SK-N-SH (cell line): ENCODE measurements around the gene TAF11L13. TPM values are rescaled to one million over a fixed set of nuclear protein-coding genes. Genes with fewer than 3 reads are reported as not detected.

ENCODE experiments used
- CTCF ChIA-PET: fragments of 300-600, 350-600 bp; formaldehyde crosslinking; extraction: SDS; loops from one replicate; lab custom pipeline; 2021; lab: Yijun Ruan, JAX
- POLR2A ChIA-PET: fragments of 350-600 bp; sonication (Branson Sonifier 250); formaldehyde crosslinking; extraction: SDS; loops from one replicate; lab custom pipeline; 2020; ENCODE audit warnings: antibody characterized with exemption, inconsistent platforms; lab: Yijun Ruan, JAX
- DNase-seq: peaks from one replicate; pipeline ENCODE4 v3.0.0; 2012
- H2AFZ ChIP-seq: fragments of 200-600 bp; sonication (generic); 2 replicates; pipeline ENCODE4 v1.8.1; 2016; ENCODE audit warnings: antibody characterized with exemption, mild to moderate bottlenecking, low read depth
- H3F3A ChIP-seq: fragments of 200-600 bp; sonication (generic); replicated peaks from 2 replicates; pipeline ENCODE3; 2016; ENCODE audit warnings: antibody characterized with exemption, mild to moderate bottlenecking; ENCODE audit not compliant: insufficient read depth
- H3K27ac ChIP-seq, 2 experiments: fragments of 200-500 bp in 1 of 2; fragments of 200-600 bp in 1 of 2; sonication (Bioruptor generic) in 1 of 2; sonication (generic), shearing (Covaris generic) in 1 of 2; 2 replicates each; pipeline versions ENCODE4 v1.5.1 to v1.6.1; 2014 to 2016; ENCODE audit warnings: low read depth in 2 of 2, inconsistent platforms in 1 of 2, low read length in 1 of 2, mild to moderate bottlenecking in 1 of 2, mixed read lengths in 1 of 2
- H3K27me3 ChIP-seq: fragments of 200-600 bp; sonication (generic), shearing (Covaris generic); 2 replicates; pipeline ENCODE4 v1.6.1; 2016; ENCODE audit warnings: mixed run types; ENCODE audit not compliant: insufficient read depth
- H3K36me3 ChIP-seq, 2 experiments: fragments of 200-500 bp in 1 of 2; fragments of 200-600 bp in 1 of 2; sonication (Bioruptor generic) in 1 of 2; sonication (generic) in 1 of 2; replicated peaks in 1 of 2; 2 replicates each; pipeline versions ENCODE3 to v1.5.1; 2014 to 2016; ENCODE audit warnings: low read length in 1 of 2, mild to moderate bottlenecking in 1 of 2; ENCODE audit not compliant: insufficient read depth in 2 of 2, control insufficient read depth in 1 of 2
- H3K4me1 ChIP-seq, 2 experiments: fragments of 200-500 bp in 1 of 2; fragments of 200-600 bp in 1 of 2; sonication (Bioruptor generic) in 1 of 2; sonication (generic), shearing (Covaris generic) in 1 of 2; 2 replicates each; pipeline versions ENCODE4 v1.5.1 to v1.6.1; 2014 to 2016; ENCODE audit warnings: low read depth in 1 of 2, low read length in 1 of 2, mixed run types in 1 of 2; ENCODE audit not compliant: insufficient read depth in 2 of 2, control insufficient read depth in 1 of 2
- H3K4me2 ChIP-seq: fragments of 200-600 bp; sonication (generic), shearing (Covaris generic); 2 replicates; pipeline ENCODE4 v1.6.1; 2017; ENCODE audit warnings: mixed run types
- H3K4me3 ChIP-seq, 2 experiments: fragments of 200-500 bp in 1 of 2; fragments of 200-600 bp in 1 of 2; sonication (Bioruptor generic) in 1 of 2; sonication (generic), shearing (Covaris generic) in 1 of 2; 2 replicates each; pipeline versions ENCODE4 v1.5.1 to v1.8.1; 2014 to 2016; ENCODE audit warnings: low read depth in 2 of 2, inconsistent platforms in 1 of 2, low read length in 1 of 2, mild to moderate bottlenecking in 1 of 2, mixed read lengths in 1 of 2, moderate library complexity in 1 of 2
- H3K79me2 ChIP-seq: fragments of 200-600 bp; sonication (generic); 2 replicates; pipeline ENCODE4 v1.8.1; 2017; ENCODE audit warnings: mild to moderate bottlenecking; ENCODE audit not compliant: insufficient read depth
- H3K9ac ChIP-seq: fragments of 200-600 bp; sonication (generic); 2 replicates; pipeline ENCODE4 v1.6.1; 2017; ENCODE audit warnings: mixed run types
- H3K9me2 ChIP-seq: fragments of 200-600 bp; sonication (generic); 2 replicates; pipeline ENCODE4 v1.6.1; 2017; ENCODE audit warnings: mixed run types
- H3K9me3 ChIP-seq: fragments of 200-600 bp; sonication (generic); 2 replicates; pipeline ENCODE4 v1.6.1; 2017; ENCODE audit warnings: mixed run types, mild to moderate bottlenecking, moderate library complexity
- H4K20me1 ChIP-seq: fragments of 200-600 bp; sonication (generic); 2 replicates; pipeline ENCODE4 v1.6.1; 2017; ENCODE audit warnings: mild to moderate bottlenecking, mixed run types; ENCODE audit not compliant: insufficient read depth
- CHD2 ChIP-seq: fragments of 150-350 bp; IDR thresholded peaks from 2 replicates; pipeline ENCODE4 v1.6.1; 2018; ENCODE audit warnings: low read length; ENCODE audit not compliant: partially characterized antibody
- CTCF ChIP-seq: fragments of 200-600 bp; sonication (generic); IDR thresholded peaks from 2 replicates; pipeline ENCODE4 v1.6.1; 2017; ENCODE audit warnings: antibody characterized with exemption, mild to moderate bottlenecking, moderate library complexity
- EP300 ChIP-seq, 2 experiments: IDR thresholded peaks; 2 replicates each; pipeline versions ENCODE4 v1.4.0 to v1.6.1; 2012; ENCODE audit warnings: borderline replicate concordance in 1 of 2, low read depth in 1 of 2, low read length in 1 of 2
- EZH2phosphoT487 ChIP-seq: fragments of 200-600 bp; sonication (generic); IDR thresholded peaks from 2 replicates; pipeline ENCODE4 v1.6.1; 2017; ENCODE audit warnings: low read depth, mixed run types, mild to moderate bottlenecking, antibody characterized with exemption, moderate library complexity, borderline replicate concordance
- FOSL2 ChIP-seq: IDR thresholded peaks from 2 replicates; pipeline ENCODE4 v1.4.0; 2012; ENCODE audit warnings: low read depth, mild to moderate bottlenecking, moderate library complexity, borderline replicate concordance
- GABPA ChIP-seq: IDR thresholded peaks from 2 replicates; pipeline ENCODE4 v1.4.0; 2012; ENCODE audit warnings: low read depth, mild to moderate bottlenecking
- JUND ChIP-seq: IDR thresholded peaks from 2 replicates; pipeline ENCODE4 v1.4.0; 2012
- MXI1 ChIP-seq: IDR thresholded peaks from 2 replicates; pipeline ENCODE4 v1.6.1; 2012; ENCODE audit warnings: mild to moderate bottlenecking, low read depth, low read length, improper control_type of control experiment
- NFIC ChIP-seq: IDR thresholded peaks from 2 replicates; pipeline ENCODE4 v1.4.0; 2012; ENCODE audit warnings: borderline replicate concordance
- NRF1 ChIP-seq: IDR thresholded peaks from 2 replicates; pipeline ENCODE4 v1.6.1; 2012; ENCODE audit warnings: low read depth, mild to moderate bottlenecking, low read length
- PBX3 ChIP-seq: IDR thresholded peaks from 2 replicates; pipeline ENCODE4; 2012
- POLR2AphosphoS5 ChIP-seq: IDR thresholded peaks from 2 replicates; pipeline ENCODE4 v1.6.1; 2012; ENCODE audit warnings: low read depth, low read length
- RCOR1 ChIP-seq: fragments of 150-350 bp; IDR thresholded peaks from 2 replicates; pipeline ENCODE4 v1.6.1; 2017; ENCODE audit warnings: antibody characterized with exemption, low read length
- REST ChIP-seq: IDR thresholded peaks from 2 replicates; pipeline ENCODE4 v1.6.1; 2012; ENCODE audit warnings: mild to moderate bottlenecking, low read depth, low read length, moderate library complexity
- RFX5 ChIP-seq: IDR thresholded peaks from 2 replicates; pipeline ENCODE4 v1.6.1; 2012; ENCODE audit warnings: mild to moderate bottlenecking, improper control_type of control experiment, low read length
- SIN3A ChIP-seq: IDR thresholded peaks from 2 replicates; pipeline ENCODE4 v1.6.1; 2012; ENCODE audit warnings: low read depth, mild to moderate bottlenecking, low read length, moderate library complexity, borderline replicate concordance
- SMC3 ChIP-seq: IDR thresholded peaks from 2 replicates; pipeline ENCODE4 v1.6.1; 2012; ENCODE audit warnings: low read depth, low read length, improper control_type of control experiment
- TEAD4 ChIP-seq: IDR thresholded peaks from 2 replicates; pipeline ENCODE4 v1.4.0; 2012; ENCODE audit warnings: mild to moderate bottlenecking, borderline replicate concordance; ENCODE audit not compliant: insufficient read depth
- YY1 ChIP-seq: IDR thresholded peaks from 2 replicates; pipeline ENCODE4 v1.4.0; 2012; ENCODE audit warnings: low read depth, mild to moderate bottlenecking
- WGBS: methylation state at CpG from one replicate; pipeline ENCODE4 v1.1.6; 2017; ENCODE audit warnings: low lambda C conversion rate; 5-methylcytosine and 5-hydroxymethylcytosine counted together
- polyA plus RNA-seq, 3 experiments: library from polyadenylated mRNA; depleted of rRNA; stranded (reverse); fragments of >200 nt; gene quantifications; 2 replicates each; pipeline ENCODE4 v1.2.3, GENCODE V29; 2012

TAF11L13 gene
- polyA plus RNA-seq, 1 of the 3 experiments (the other 2 are of a cell fraction): not detected

- H3K9me2 ChIP-seq: no peaks in the 10 kb centered on the region
- 55% methylated on average over 2 of the region's 2 CpGs for WGBS
- no peaks in the 10 kb centered on the region for H3K36me3 ChIP-seq
- no peak overlapping the region for H3K27ac ChIP-seq
- no peaks in the 10 kb centered on the region for H3F3A ChIP-seq
- H4K20me1 ChIP-seq: no peaks in the 10 kb centered on the region
- no peaks in the 10 kb centered on the region for H3K79me2 ChIP-seq
- no peaks in the 10 kb centered on the region for H3K4me1 ChIP-seq
- no peak for DNase-seq
- no peak overlapping the region for H3K4me2 ChIP-seq
- peaks cover 3% of the 10 kb centered on the region; the same call in 1 of the 2 replicates for H3K9me3 ChIP-seq
- ChIA-PET POLR2A (interaction anchor here (0.7 kb wide), 1 partner anchor 612 kb away, joined by 7 read pairs; no protein-coding TSS in a partner anchor), CTCF (no interaction called here)
- TF ChIP-seq CTCF (no peak), SMC3 (no peak), EP300 (IDR thresholded peaks at IDR 0.05; ENCODE audit: borderline replicate concordance in 1 of 2, low read depth in 1 of 2, low read length in 1 of 2) (no peak), JUND (no peak), RCOR1 (no peak), GABPA (no peak), RFX5 (no peak), SIN3A (no peak), NRF1 (no peak), CHD2 (no peak), YY1 (no peak), TEAD4 (no peak), PBX3 (no peak)
- H3K27me3 ChIP-seq: no peaks in the 10 kb centered on the region
- H2AFZ ChIP-seq: no peak overlapping the region
- H3K4me3 ChIP-seq: no peak overlapping the region
- no peak overlapping the region for H3K9ac ChIP-seq
Observed at GRCh38 chr5:17665836-17666235, 33.9 kb downstream of the TAF11L13 start.

GRCh38 chr5:17666726-17667235, 34.9 kb downstream of the TAF11L13 start:
- H4K20me1 ChIP-seq: no peaks in the 10 kb centered on the region
- WGBS: 25% methylated on average over 3 of the region's 3 CpGs

More at GRCh38 chr5:17666726-17667235, 34.9 kb downstream of the TAF11L13 start:
- no peaks in the 10 kb centered on the region for H3K79me2 ChIP-seq
- H3K27ac ChIP-seq: no peak overlapping the region
- H3K27me3 ChIP-seq: no peaks in the 10 kb centered on the region
- H3K4me2 ChIP-seq: no peak overlapping the region
- H3K9me2 ChIP-seq: no peaks in the 10 kb centered on the region
- H3K4me1 ChIP-seq: no peaks in the 10 kb centered on the region
- no peaks in the 10 kb centered on the region for H3K36me3 ChIP-seq
- H3K9me3 ChIP-seq: no peaks in the 10 kb centered on the region
- H3F3A ChIP-seq: no peaks in the 10 kb centered on the region
- no peak overlapping the region for H3K4me3 ChIP-seq
- CTCF ChIA-PET: interaction anchor here (0.9 kb wide), 1 partner anchor 18 kb away, joined by 3 read pairs; no protein-coding TSS in a partner anchor
- no peak overlapping the region for H3K9ac ChIP-seq
- DNase-seq: no peak
- no peak overlapping the region for H2AFZ ChIP-seq
- TF ChIP-seq POLR2AphosphoS5 (no peak), REST (no peak), EZH2phosphoT487 (no peak), FOSL2 (no peak), SMC3 (no peak), PBX3 (no peak), NFIC (no peak), MXI1 (no peak), JUND (no peak), CHD2 (no peak)
- TF ChIP-seq, all 33 proteins: peak for 0
- POLR2A ChIA-PET: no interaction called here
